ENCODE data around the gene ARL3. TPM values are rescaled to one million over a fixed set of nuclear protein-coding genes. Genes with fewer than 3 reads are reported as not detected.
A peak's percentile ranks its signal among the peaks of the same experiment; 100 is the strongest.

ARL3 gene
- total RNA-seq, 1 donor from 2014 or later = 20.3 TPM

- TF ChIP-seq CTCF (IDR thresholded peaks at IDR 0.05; ENCODE audit: partially characterized antibody, unreplicated experiment) = peak; percentile 84
- peaks cover 7% of the 10 kb centered on the region for H3K27me3 Mint-ChIP-seq (ENCODE audit: unreplicated experiment)
- H3K36me3 Mint-ChIP-seq (ENCODE audit: unreplicated experiment) = no peaks in the 10 kb centered on the region
- H3K9me3 Mint-ChIP-seq (ENCODE audit: unreplicated experiment) = peaks cover 5% of the 10 kb centered on the region
- peak; percentile 92 for DNase-seq
- H3K4me3 Mint-ChIP-seq (ENCODE audit: unreplicated experiment) = no peak overlapping the region
- no peaks in the 10 kb centered on the region for H3K4me1 Mint-ChIP-seq (ENCODE audit: low read depth, unreplicated experiment)
- H3K27ac Mint-ChIP-seq (ENCODE audit: unreplicated experiment) = peak overlapping the region; percentile 35
Measured at GRCh38 chr10:102729029-102730026, 15.1 kb upstream of the ARL3 start.

- H3K27ac Mint-ChIP-seq (ENCODE audit: unreplicated experiment) = no peak overlapping the region
Measured at GRCh38 chr10:102727037-102727818, 13.0 kb upstream of the ARL3 start.

GRCh38 chr10:102726274-102726673 is 12.1 kb upstream of the ARL3 start:
- peaks cover 3% of the 10 kb centered on the region for H3K9me3 Mint-ChIP-seq (ENCODE audit: unreplicated experiment)
- no peak for TF ChIP-seq CTCF (IDR thresholded peaks at IDR 0.05; ENCODE audit: partially characterized antibody, unreplicated experiment)
- peaks cover 7% of the 10 kb centered on the region for H3K27me3 Mint-ChIP-seq (ENCODE audit: unreplicated experiment)
- H3K4me1 Mint-ChIP-seq (ENCODE audit: low read depth, unreplicated experiment) = no peaks in the 10 kb centered on the region
- H3K27ac Mint-ChIP-seq (ENCODE audit: unreplicated experiment) = no peak overlapping the region
- H3K4me3 Mint-ChIP-seq (ENCODE audit: unreplicated experiment) = no peak overlapping the region
- no peak for DNase-seq
- no peaks in the 10 kb centered on the region for H3K36me3 Mint-ChIP-seq (ENCODE audit: unreplicated experiment)

More at GRCh38 chr10:102727037-102727818, 13.0 kb upstream of the ARL3 start:
- H3K27me3 Mint-ChIP-seq (ENCODE audit: unreplicated experiment) = peaks cover 7% of the 10 kb centered on the region
- TF ChIP-seq CTCF (IDR thresholded peaks at IDR 0.05; ENCODE audit: partially characterized antibody, unreplicated experiment) = no peak
- H3K9me3 Mint-ChIP-seq (ENCODE audit: unreplicated experiment) = peaks cover 3% of the 10 kb centered on the region
- H3K36me3 Mint-ChIP-seq (ENCODE audit: unreplicated experiment) = no peaks in the 10 kb centered on the region
- no peaks in the 10 kb centered on the region for H3K4me1 Mint-ChIP-seq (ENCODE audit: low read depth, unreplicated experiment)
- DNase-seq = no peak
- H3K4me3 Mint-ChIP-seq (ENCODE audit: unreplicated experiment) = no peak overlapping the region

GRCh38 chr10:102723989-102724388 is 9.8 kb upstream of the ARL3 start:
- peaks cover 7% of the 10 kb centered on the region for H3K27me3 Mint-ChIP-seq (ENCODE audit: unreplicated experiment)
- no peak overlapping the region for H3K27ac Mint-ChIP-seq (ENCODE audit: unreplicated experiment)
- peaks cover 5% of the 10 kb centered on the region for H3K9me3 Mint-ChIP-seq (ENCODE audit: unreplicated experiment)
- no peaks in the 10 kb centered on the region for H3K4me1 Mint-ChIP-seq (ENCODE audit: low read depth, unreplicated experiment)
- no peak for DNase-seq
- H3K36me3 Mint-ChIP-seq (ENCODE audit: unreplicated experiment) = no peaks in the 10 kb centered on the region
- TF ChIP-seq CTCF (IDR thresholded peaks at IDR 0.05; ENCODE audit: partially characterized antibody, unreplicated experiment) = no peak
- no peak overlapping the region for H3K4me3 Mint-ChIP-seq (ENCODE audit: unreplicated experiment)
